GM23338 (cell line): ENCODE data around the gene MEGF6.

ENCODE experiments used
- CREB1 ChIP-seq: fragments of 250-450 bp; sonication (Bioruptor Pico); IDR thresholded peaks from 2 replicates; pipeline ENCODE4 v1.5.0; 2020; ENCODE audit warnings: low read depth, mild to moderate bottlenecking, moderate library complexity
- CTCF ChIP-seq, 2 experiments: fragments of 200-600 bp in 1 of 2; sonication (generic) in 1 of 2; conservative IDR thresholded peaks; 2 replicates each; pipeline versions ENCODE4 v1.5.1 to v1.6.1; 2016 to 2017; ENCODE audit warnings: antibody characterized with exemption in 2 of 2, low read depth in 2 of 2, mild to moderate bottlenecking in 2 of 2, moderate library complexity in 1 of 2
- ETS1 ChIP-seq: IDR thresholded peaks from 2 replicates; pipeline ENCODE4 v1.6.1; 2016; ENCODE audit warnings: antibody characterized with exemption
- EZH2 ChIP-seq: fragments of 200-600 bp; sonication (generic); IDR thresholded peaks from one replicate; pipeline ENCODE4 v1.8.0; 2017; ENCODE audit warnings: antibody characterized with exemption, mild to moderate bottlenecking, low read depth; ENCODE audit not compliant: unreplicated experiment
- EZH2phosphoT487 ChIP-seq: fragments of 200-600 bp; sonication (generic); IDR thresholded peaks from one replicate; pipeline ENCODE4 v1.8.1; 2018; ENCODE audit warnings: antibody characterized with exemption; ENCODE audit not compliant: unreplicated experiment
- JUNB ChIP-seq: IDR thresholded peaks from one replicate; pipeline ENCODE4 v1.6.1; 2016; ENCODE audit warnings: antibody characterized with exemption; ENCODE audit not compliant: unreplicated experiment
- NANOG ChIP-seq: IDR thresholded peaks from 2 replicates; pipeline ENCODE4 v1.6.1; 2016; ENCODE audit warnings: antibody characterized with exemption, borderline replicate concordance
- POLR2AphosphoS5 ChIP-seq: IDR thresholded peaks from 2 replicates; pipeline ENCODE4 v1.6.1; 2016; ENCODE audit warnings: antibody characterized with exemption, low read depth
- REST ChIP-seq: IDR thresholded peaks from one replicate; pipeline ENCODE4 v1.6.1; 2018; ENCODE audit warnings: antibody characterized with exemption; ENCODE audit not compliant: unreplicated experiment
- ZNF114 ChIP-seq: fragments of 250-450 bp; sonication (Bioruptor Pico); IDR thresholded peaks from 2 replicates; pipeline ENCODE4 v1.5.0; 2020; ENCODE audit warnings: mild to moderate bottlenecking, moderate library complexity

GRCh38 chr1:3607703-3608065 is 3.6 kb downstream of the MEGF6 start:
- TF ChIP-seq EZH2phosphoT487 (no peak), CTCF (conservative IDR thresholded peaks at IDR 0.05; ENCODE audit: low read depth in 2 of 2) (no peak), JUNB (no peak), ZNF114 (CRISPR knock-in tag) (no peak), REST (no peak), POLR2AphosphoS5 (no peak), EZH2 (no peak), CREB1 (CRISPR knock-in tag) (no peak), ETS1 (no peak), NANOG (no peak)
